GM21619 (cell line): ENCODE results near the gene RNU6-9.
A peak's percentile ranks its signal among the peaks of the same experiment; 100 is the strongest.
"Not testable (repeated sequence)": the region's sequence is repeated elsewhere in the genome, so short reads cannot be mapped to it uniquely, and the experiment has no call there.

Experiments
- ATAC-seq: cut with Tn5 transposase; IDR thresholded peaks from one replicate; pipeline ENCODE4 v1.9.1; 2021; ENCODE audit not compliant: unreplicated experiment

Gene RNU6-9

DNA sequence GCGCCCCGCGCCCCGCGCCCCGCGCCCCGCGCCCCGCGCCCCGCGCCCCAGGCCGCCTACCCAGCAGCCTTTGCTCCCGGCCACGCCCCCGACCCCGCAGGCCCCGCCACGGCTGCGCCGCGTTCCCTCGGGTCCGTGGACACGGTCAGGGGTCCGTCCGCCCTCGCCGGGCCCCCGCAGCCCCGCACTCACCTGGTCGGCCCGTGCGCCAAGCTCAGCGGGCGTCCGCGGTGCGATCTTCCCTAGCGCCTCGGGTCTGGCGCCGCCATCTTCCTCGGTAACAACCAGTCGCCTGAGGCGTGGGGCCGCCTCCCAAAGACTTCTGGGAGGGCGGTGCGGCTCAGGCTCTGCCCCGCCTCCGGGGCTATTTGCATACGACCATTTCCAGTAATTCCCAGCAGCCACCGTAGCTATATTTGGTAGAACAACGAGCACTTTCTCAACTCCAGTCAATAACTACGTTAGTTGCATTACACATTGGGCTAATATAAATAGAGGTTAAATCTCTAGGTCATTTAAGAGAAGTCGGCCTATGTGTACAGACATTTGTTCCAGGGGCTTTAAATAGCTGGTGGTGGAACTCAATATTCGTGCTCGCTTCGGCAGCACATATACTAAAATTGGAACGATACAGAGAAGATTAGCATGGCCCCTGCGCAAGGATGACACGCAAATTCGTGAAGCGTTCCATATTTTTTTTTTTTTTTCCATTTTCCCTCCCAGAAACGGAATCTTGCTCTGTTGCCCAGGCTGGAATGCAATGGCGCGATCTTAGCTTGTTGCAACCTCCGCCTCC, at the start of gene RNU6-9, which contains the start of gene MED16:
Gene RNU6-9 (plus strand): TSS at position 591 of the 796 bp plus-strand sequence.
Gene MED16 (minus strand): TSS at position 294 of the 796 bp plus-strand sequence. CDS start 2,056 bp downstream, outside the sequence.
- ATAC-seq: peak; percentile 73

DNA sequence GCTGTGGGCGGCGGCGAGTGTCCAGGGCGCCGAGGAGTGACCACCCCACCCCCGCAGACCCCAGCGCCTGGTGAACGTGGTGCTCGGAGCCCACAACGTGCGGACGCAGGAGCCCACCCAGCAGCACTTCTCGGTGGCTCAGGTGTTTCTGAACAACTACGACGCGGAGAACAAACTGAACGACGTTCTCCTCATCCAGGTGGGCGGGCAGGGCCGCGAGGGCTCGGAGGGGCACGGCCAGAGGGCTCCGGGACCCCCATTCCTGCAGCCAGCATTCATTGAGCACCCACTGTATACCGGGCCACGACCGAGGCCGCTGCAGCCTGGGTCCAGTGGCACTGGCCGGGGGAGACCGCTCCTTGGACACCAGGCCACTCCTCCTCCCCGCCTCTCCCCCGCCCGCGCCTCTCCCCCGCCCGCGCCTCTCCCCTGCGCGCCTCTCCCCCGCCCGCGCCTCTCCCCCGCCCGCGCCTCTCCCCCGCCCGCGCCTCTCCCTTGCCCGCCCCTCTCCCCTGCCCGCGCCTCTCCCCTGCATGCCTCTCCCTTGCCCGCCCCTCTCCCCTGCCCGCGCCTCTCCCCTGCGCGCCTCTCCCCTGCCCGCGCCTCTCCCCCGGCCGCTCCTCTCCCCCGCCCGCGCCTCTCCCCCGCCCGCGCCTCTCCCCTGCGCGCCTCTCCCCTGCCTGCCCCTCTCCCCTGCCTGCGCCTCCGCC, 49.3 kb upstream of the RNU6-9 start:
- no peak for ATAC-seq

DNA sequence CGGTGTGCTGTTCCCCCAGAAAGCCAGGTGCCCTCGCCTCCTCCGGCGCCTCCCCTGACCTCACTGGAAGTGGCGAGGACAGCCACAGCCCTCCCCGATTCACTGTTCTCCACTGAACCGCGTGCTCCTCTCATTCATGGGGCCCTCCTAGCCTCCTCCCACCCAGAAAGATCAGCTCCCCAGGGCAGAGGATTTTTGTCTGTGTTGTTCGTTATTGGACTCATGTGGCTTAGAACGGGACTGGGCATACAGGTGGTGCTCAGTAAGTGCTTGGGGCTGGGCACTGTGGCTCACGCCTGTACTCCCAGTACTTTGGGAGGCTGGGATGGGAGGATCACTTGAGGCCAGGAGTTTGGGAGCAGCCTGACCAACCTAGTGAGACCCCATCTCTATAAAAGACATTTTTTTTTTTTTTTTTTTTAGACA, 48.7 kb upstream of the RNU6-9 start:
- ATAC-seq: no peak

DNA sequence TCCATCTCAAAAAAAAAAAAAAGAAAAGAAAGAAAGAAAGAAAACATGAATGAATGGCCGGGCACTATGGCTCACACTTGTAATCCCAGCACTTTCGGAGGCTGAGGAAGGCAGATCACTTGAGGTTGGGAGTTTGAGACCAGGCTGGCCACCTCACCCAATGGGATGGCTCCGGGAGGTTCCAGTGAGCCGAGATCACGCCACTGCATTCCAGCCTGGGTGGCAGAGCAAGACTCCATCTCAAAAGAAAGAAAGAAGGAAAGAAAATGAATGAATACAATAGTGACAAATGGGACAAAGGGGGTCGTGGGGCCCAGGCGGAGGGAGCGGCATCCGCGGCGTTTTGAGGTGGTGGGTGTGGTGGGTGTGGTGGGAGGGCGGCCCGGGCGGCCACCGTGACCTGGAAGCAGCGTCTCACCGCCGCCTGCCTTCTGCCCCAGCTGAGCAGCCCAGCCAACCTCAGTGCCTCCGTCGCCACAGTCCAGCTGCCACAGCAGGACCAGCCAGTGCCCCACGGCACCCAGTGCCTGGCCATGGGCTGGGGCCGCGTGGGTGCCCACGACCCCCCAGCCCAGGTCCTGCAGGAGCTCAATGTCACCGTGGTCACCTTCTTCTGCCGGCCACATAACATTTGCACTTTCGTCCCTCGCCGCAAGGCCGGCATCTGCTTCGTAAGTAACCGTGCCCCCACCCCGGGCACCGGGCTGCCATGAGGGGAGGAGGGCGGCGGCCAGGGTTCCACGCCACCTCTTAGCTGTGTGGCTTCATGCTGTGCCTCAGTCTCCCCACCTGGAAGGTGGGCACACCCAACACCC, 47.4 kb upstream of the RNU6-9 start:
- ATAC-seq: no peak

DNA sequence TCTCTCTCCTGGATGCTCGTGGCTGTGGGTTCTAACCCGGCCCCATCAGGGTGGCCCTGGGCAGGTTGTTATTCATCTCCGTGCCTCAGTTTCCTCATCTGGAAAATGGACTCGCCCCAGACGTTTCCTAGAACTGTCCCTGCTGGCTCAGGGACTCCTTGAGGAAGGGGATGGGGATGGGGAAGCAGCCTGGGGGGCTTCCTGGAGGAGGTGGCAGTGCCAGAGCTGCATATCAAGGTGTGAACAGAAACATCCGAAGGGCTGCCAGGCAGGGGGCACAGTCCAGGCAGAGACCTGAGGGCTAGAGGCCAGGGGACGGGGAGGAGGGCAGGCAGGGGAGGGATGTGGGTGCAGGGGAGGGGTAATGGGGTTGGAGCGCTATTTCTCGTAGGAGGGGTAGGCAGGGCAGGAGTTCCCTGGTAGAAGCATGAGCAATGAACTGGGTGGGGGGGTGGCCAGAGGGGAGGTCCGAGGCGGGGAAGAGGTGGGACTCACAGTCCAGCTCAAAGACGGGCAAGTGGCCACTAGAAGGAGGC, 44.8 kb upstream of the RNU6-9 start:
- ATAC-seq: no peak

DNA sequence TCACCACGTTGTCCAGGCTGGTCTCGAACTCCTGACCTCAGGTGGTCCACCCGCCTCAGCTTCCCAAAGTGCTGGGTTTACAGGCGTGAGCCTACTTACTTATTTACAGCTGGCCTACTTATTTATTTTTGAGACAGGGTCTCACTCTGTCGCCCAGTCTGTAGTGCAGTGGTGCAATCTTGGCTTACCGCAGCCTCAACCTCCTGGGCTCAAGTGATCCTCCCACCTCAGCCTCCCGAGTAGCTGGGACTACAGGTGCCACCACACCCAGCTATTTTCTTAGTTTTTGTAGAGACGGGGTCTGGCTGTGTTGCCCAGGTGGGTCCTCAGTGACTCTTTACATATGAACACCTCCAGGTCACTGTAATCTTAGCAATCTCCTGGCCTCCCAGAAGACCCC, 44.1 kb upstream of the RNU6-9 start:
- ATAC-seq: not testable (repeated sequence)

DNA sequence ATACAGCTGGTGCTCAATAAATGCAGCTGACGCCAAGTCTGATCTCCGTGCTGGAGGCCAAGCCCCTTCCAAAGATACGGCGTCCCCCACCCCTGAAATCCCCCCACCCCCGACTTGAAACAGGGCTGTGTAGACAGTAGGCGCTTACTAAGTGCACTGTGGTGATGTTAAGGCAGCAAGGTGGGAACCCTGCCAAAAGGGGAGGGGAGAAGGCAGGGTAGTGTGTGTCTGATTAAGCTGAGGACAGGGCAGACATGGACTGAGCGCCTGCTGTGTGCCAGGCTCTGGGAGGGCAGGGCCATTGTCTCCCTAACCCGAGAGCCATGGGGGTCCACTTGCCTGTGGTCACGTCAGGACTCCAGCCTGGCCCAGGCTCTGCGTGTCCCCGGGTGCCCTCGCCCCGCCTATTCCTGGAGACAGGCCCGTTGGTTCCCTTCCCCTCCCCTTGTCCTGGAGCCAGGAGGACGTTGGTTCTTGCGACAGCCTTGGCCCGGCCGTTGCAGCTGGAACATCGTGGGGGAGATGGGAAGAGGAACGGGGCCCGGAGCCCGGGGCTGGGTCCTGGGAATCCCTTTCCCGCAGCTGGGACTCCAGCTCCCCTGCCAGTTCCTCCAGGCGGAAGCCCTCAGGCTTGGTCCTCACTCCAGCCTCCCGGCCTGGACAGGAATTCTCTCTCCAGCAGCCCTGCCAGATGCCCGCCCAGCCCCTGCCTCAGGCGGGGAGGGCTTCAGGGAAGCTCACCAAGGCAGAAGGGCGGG, 42.9 kb upstream of the RNU6-9 start:
- ATAC-seq: no peak

DNA sequence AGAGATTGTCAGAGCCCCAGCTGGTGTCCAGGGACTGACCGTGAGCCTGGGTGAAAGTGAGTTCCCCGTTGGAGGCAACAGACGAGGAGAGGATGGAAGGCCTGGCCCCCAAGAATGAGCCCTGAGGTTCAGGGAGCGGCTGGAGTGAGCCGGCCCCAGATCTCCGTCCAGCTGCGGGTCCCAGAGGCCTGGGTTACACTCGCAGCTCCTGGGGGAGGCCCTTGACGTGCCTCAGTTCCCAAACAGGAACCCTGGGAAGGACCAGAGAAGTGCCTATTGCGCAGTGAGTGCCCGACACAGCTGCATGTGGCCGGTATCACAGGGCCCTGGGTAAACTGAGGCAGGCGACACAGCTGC, 42.3 kb upstream of the RNU6-9 start:
- no peak for ATAC-seq

DNA sequence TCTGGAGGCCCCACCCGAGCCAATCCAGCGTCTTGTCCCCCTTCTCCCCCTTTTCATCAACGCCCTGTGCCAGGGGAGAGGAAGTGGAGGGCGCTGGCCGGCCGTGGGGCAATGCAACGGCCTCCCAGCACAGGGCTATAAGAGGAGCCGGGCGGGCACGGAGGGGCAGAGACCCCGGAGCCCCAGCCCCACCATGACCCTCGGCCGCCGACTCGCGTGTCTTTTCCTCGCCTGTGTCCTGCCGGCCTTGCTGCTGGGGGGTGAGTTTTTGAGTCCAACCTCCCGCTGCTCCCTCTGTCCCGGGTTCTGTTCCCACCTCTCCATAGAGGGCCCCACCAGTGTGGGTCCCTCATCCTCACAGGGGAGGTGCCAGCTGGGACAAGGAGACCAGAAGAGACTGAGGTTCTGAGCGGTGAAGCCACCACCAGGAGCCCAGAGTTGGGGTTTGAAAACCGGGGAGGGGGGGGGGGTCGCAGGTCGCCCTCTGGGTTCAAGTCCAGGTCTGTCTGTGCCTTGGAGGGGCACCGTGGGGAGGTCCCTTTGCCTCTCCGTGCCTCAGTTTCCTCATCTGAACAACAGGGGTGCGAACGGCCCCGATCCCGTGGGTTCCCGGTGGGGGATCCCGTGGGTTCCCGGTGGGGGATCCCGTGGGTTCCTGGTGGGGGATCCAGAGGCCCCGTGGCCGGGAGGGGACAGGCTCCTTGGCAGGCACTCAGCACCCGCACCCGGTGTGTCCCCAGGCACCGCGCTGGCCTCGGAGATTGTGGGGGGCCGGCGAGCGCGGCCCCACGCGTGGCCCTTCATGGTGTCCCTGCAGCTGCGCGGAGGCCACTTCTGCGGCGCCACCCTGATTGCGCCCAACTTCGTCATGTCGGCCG, 40.9 kb upstream of the RNU6-9 start, which contains the start of gene ELANE:
Gene ELANE (plus strand): TSS at position 168 of the 878 bp plus-strand sequence. CDS start 26 bp downstream, at position 194.
- ATAC-seq: no peak

DNA sequence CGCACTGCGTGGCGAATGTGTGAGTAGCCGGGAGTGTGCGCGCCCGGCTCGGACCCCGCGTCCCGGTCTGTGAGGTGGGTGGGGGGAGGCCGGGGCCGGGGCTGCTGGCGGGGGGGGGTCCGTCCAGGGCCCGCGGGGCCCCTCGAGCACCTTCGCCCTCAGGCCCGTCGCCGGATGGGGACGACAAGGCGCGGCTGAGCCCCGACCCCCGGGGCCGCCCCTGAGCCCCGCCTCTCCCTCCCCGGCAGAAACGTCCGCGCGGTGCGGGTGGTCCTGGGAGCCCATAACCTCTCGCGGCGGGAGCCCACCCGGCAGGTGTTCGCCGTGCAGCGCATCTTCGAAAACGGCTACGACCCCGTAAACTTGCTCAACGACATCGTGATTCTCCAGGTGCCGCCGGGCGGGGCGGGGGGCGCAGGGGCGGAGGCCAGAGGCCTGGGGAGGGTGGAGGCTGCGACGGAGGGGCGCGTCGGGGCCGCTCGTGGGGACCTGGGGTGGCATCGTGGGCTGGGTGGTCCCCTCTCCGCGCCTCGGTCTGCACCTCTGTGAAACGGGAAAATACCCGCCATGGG, 40.2 kb upstream of the RNU6-9 start:
- ATAC-seq: no peak

DNA sequence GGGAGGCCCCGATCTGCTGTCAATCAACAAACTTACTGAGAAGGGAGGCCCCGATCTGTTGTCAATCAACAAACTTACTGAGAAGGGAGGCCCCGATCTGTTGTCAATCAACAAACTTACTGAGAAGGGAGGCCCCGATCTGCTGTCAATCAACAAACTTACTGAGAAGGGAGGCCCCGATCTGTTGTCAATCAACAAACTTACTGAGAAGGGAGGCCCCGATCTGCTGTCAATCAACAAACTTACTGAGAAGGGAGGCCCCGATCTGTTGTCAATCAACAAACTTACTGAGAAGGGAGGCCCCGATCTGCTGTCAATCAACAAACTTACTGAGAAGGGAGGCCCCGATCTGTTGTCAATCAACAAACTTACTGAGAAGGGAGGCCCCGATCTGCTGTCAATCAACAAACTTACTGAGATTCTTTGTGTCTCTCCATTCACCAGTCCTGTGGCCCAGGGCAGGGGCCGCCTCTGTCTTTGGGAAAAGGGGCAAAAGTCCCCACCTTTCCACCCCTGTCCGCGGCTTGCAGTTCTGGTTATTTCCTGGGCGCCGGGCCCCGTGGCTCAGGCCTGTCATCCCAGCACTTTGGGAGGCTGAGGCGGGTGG, 39.6 kb upstream of the RNU6-9 start:
- not testable (repeated sequence) for ATAC-seq

DNA sequence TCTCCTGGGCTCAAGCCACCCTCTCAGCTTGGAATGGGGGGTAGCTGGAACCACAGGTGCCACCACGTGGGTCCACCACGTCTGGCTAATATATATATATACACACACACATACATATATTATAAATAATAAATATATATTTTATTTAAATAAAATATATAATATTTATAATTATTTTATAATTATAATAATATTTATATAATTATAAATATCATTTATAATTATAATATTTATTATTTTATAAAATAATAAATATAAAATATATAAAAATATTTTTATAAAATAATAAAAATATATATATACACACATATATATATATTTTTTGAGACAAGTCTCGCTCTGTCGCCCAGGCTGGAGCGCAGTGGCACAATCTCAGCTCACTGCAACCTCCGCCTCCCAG, 38.7 kb upstream of the RNU6-9 start:
- ATAC-seq: no peak

DNA sequence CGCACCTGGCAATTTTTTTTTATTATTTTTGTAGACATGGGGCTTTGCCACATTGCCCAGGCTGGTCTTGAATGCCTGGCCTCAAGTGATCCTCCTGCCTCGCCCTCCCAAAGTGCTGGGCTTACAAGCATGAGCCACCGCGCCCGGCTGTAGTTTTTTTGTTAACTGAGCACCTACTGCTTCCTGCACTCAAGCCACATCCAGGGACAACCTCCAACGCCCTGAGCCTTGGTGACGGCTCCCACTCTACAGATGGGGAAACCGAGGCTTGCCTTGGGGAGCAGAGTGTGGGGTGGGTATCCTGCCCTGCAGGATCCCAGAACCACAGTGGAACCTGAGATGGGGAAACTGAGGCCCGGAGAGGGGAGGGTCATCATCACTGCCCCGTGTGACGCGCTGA, 38.1 kb upstream of the RNU6-9 start:
- no peak for ATAC-seq

DNA sequence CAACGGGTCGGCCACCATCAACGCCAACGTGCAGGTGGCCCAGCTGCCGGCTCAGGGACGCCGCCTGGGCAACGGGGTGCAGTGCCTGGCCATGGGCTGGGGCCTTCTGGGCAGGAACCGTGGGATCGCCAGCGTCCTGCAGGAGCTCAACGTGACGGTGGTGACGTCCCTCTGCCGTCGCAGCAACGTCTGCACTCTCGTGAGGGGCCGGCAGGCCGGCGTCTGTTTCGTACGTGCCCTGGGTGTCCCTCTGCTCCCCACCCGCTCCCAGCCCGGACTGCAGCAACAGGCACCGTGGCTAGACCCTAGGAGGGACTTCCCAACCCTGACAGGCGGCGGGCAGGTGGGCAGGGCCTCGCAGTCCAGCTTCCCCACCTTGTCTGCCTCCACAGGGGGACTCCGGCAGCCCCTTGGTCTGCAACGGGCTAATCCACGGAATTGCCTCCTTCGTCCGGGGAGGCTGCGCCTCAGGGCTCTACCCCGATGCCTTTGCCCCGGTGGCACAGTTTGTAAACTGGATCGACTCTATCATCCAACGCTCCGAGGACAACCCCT, 37.6 kb upstream of the RNU6-9 start:
- ATAC-seq: no peak

DNA sequence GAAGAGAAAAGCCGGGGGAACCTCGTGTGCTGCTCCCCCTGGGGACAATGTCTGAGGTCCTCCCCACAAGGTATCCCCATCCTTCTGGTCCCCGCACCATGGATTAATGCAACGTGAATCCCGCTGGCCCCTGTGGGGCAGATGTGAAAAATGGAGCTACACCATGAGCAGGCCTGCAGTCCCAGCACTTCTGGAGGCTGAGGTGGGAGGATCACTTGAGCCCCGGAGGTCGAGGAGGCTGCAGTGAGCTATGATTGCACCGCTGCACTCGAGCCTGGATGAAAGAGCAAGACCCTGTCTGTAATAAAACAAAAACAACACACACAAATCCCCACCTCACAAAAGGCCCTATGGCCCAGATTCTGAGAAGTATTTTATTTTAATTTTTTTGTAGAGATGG, 35.0 kb upstream of the RNU6-9 start:
- ATAC-seq: no peak

DNA sequence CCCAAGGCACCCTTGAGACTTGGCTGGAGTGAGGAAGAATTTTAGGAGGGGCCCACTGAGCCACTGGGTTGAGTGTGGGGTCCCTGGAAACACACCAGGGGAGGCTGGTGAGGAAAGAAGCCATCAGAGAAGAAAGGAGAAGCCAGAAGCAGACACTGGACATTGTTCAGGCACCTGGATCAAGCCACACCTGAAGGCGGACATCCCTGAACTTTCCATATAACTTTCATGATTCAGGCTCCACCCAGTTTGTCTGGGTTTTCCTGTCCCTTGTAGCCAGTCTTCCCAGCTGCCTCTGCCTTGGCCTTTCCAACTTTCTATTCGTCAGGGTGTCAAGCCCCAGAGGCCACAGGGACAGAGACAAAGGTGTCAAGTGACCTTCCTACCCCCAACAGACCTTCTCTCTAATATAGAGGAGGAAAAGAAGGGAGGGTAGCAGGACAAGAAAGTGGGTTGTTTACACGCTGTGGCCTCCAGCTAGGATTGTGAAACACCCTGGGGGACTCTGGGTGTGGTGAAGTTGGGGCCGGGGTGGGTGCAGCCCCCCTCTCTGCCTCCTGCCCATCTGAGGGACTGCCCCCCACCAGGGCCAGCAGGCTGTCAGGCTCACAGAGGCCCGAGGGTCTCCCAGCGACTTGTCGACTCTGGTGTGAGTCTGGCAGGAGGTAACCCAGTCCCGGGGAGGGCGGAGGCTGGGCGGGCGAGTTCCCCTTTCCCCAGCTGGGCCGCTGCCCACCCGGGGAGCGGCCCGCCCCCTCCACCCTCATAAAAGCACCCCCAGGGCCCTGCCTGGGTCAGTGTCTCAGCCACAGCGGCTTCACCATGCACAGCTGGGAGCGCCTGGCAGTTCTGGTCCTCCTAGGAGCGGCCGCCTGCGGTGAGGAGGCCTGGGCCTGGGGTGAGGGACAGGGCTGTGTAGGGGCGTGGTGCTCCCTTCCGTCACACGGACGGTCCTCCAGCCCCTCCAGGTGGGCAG, 34.1 kb upstream of the RNU6-9 start, which contains the start of gene CFD:
Gene CFD (plus strand): TSS at position 797 of the 976 bp plus-strand sequence. CDS start 26 bp downstream, at position 823.
- no peak for ATAC-seq

DNA sequence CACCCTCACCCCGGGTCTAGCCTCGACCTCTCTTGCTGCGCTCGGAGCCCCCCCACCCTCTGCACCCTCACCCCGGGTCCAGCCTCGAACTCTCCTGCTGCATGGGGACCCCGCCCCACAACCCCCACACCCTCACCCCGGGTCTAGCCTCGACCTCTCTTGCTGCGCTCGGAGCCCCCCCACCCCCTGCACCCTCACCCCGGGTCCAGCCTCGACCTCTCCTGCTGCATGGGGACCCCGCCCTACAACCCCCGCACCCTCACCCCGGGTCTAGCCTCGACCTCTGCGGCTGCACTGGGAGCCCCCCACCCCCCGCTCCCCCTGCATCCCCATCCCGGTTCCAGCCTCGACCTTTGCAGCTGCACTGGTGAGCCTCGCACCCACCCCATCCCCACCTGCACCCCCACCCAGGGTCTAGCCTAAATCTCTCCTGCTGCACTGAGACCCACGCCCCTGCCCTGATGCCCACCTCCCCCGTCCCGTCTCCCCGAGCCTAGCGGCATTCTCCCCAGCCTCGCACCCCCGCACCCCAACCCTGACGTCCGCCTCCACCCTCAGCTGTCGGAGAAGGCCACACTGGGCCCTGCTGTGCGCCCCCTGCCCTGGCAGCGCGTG, 32.0 kb upstream of the RNU6-9 start:
- ATAC-seq: no peak
